K562 (cell line): ENCODE measurements around the gene API5. TPM values are rescaled to one million over a fixed set of nuclear protein-coding genes. Genes with fewer than 3 reads are reported as not detected.

ENCODE experiments used
- ARID3A ChIP-seq: IDR thresholded peaks from 2 replicates; pipeline ENCODE4 v1.6.1; 2012; ENCODE audit warnings: low read depth, low read length, improper control_type of control experiment, borderline replicate concordance
- BDP1 ChIP-seq: IDR thresholded peaks from 3 replicates; pipeline ENCODE4 v1.6.1; 2011; ENCODE audit not compliant: insufficient read length, insufficient read depth
- HDAC8 ChIP-seq: fragments of 450-650 bp; IDR thresholded peaks from 2 replicates; pipeline ENCODE4 v1.6.1; 2016; ENCODE audit warnings: mild to moderate bottlenecking, missing genetic modification characterization, moderate library complexity, missing compliant biosample characterization
- HNRNPH1 ChIP-seq: fragments of 200-400 bp; formaldehyde crosslinking; optimal IDR thresholded peaks from 2 replicates; pipeline ENCODE3; 2017; ENCODE audit warnings: low read depth, mild to moderate bottlenecking, low read length, moderate library complexity
- MECOM ChIP-seq: fragments of 250-450 bp; sonication (Bioruptor Pico); IDR thresholded peaks from 2 replicates; pipeline ENCODE4 v1.8.0; 2022; ENCODE audit warnings: inconsistent platforms
- MTA1 ChIP-seq: fragments of 450-650 bp; IDR thresholded peaks from 2 replicates; pipeline ENCODE4 v1.6.1; 2017; ENCODE audit warnings: borderline replicate concordance
- NCOA4 ChIP-seq: fragments of 450-650 bp; IDR thresholded peaks from 2 replicates; pipeline ENCODE4 v1.6.1; 2018; ENCODE audit warnings: mild to moderate bottlenecking; ENCODE audit not compliant: partially characterized antibody
- PCBP1 ChIP-seq: fragments of 200-400 bp; formaldehyde crosslinking; IDR thresholded peaks from 2 replicates; pipeline ENCODE4 v1.6.1; 2018; ENCODE audit warnings: mild to moderate bottlenecking, low read depth, low read length; ENCODE audit not compliant: poor library complexity, severe bottlenecking
- POLR3G ChIP-seq: IDR thresholded peaks from 2 replicates; pipeline ENCODE4 v1.6.1; 2011; ENCODE audit not compliant: insufficient read length, insufficient replicate concordance; ENCODE audit errors: extremely low read depth
- STAT5A ChIP-seq: IDR thresholded peaks from 2 replicates; pipeline ENCODE4 v1.6.1; 2012; ENCODE audit warnings: low read length, inconsistent platforms, borderline replicate concordance
- THAP7 ChIP-seq: fragments of 250-450 bp; sonication (Bioruptor Pico); IDR thresholded peaks from 2 replicates; pipeline ENCODE4 v1.5.0; 2021
- U2AF2 ChIP-seq: fragments of 200-400 bp; formaldehyde crosslinking; optimal IDR thresholded peaks from 2 replicates; pipeline ENCODE3; 2017; ENCODE audit warnings: low read depth, mild to moderate bottlenecking, low read length
- ZBTB34 ChIP-seq: fragments of 250-450 bp; sonication (Bioruptor Pico); IDR thresholded peaks from 2 replicates; pipeline ENCODE4 v1.8.0; 2021; ENCODE audit warnings: mild to moderate bottlenecking, moderate library complexity
- ZNF12 ChIP-seq: sonication (generic); formaldehyde crosslinking; IDR thresholded peaks from 2 replicates; pipeline ENCODE4 v1.4.0; 2020; ENCODE audit warnings: mild to moderate bottlenecking, missing genetic modification reagents
- ZNF318 ChIP-seq, 2 experiments: fragments of 450-650 bp; IDR thresholded peaks; 2 replicates each; pipeline ENCODE4 v1.6.1; 2016; ENCODE audit warnings: mild to moderate bottlenecking in 2 of 2, borderline replicate concordance in 1 of 2, low read depth in 1 of 2, moderate library complexity in 1 of 2
- polyA plus RNA-seq, 8 experiments: library from polyadenylated mRNA; depleted of rRNA in 4 of 8; stranded (reverse) in 5 of 8; unstranded in 3 of 8; fragments of >200 nt; fragmentation: Nextera tagmentation in 2 of 8; fragmentation: Illumina TruSeq in 1 of 8; extraction: Ambion mirVana in 2 of 8; extraction: Trizol in 1 of 8; gene quantifications; 2 replicates each; pipeline versions ENCODE4 v1.2.1 to v1.2.3, GENCODE V29; 2011 to 2014; ENCODE audit warnings: inconsistent platforms in 1 of 8, missing spikeins in 1 of 8
- total RNA-seq, 7 experiments: library from RNA; depleted of rRNA in 6 of 7; stranded (reverse); fragments of >200 nt in 6 of 7; fragmentation: Illumina TruSeq in 2 of 7; extraction: Trizol in 2 of 7; gene quantifications; 2 replicates each; pipeline versions ENCODE4 v1.2.1 to v1.2.3, GENCODE V29; 2011 to 2021; ENCODE audit warnings: low replicate concordance in 1 of 7

The API5 gene
- total and polyA plus RNA-seq, 9 of the 15 experiments (the other 6 are each of a cell fraction or from before 2014, with no cell fraction given): 59.8 to 146 (median 123) TPM

- TF ChIP-seq MECOM (CRISPR knock-in tag) (no peak), U2AF2 (no peak), PCBP1 (no peak), POLR3G (no peak), BDP1 (no peak), ZNF12 (CRISPR knock-in tag) (no peak), THAP7 (CRISPR knock-in tag) (no peak), ZBTB34 (no peak), HNRNPH1 (no peak), NCOA4 (no peak), ARID3A (no peak), MTA1 (no peak), ZNF318 (IDR thresholded peaks at IDR 0.05; ENCODE audit: borderline replicate concordance in 1 of 2, low read depth in 1 of 2) (no peak), STAT5A (no peak), HDAC8 (tag) (no peak)
Measured at GRCh38 chr11:43358279-43358800, 46.5 kb downstream of the API5 start (continued).
